ENCODE data around the gene ISG15.
"Not testable (repeated sequence)": the region's sequence is repeated elsewhere in the genome, so short reads cannot be mapped to it uniquely, and the experiment has no call there.

The ISG15 gene

DNA sequence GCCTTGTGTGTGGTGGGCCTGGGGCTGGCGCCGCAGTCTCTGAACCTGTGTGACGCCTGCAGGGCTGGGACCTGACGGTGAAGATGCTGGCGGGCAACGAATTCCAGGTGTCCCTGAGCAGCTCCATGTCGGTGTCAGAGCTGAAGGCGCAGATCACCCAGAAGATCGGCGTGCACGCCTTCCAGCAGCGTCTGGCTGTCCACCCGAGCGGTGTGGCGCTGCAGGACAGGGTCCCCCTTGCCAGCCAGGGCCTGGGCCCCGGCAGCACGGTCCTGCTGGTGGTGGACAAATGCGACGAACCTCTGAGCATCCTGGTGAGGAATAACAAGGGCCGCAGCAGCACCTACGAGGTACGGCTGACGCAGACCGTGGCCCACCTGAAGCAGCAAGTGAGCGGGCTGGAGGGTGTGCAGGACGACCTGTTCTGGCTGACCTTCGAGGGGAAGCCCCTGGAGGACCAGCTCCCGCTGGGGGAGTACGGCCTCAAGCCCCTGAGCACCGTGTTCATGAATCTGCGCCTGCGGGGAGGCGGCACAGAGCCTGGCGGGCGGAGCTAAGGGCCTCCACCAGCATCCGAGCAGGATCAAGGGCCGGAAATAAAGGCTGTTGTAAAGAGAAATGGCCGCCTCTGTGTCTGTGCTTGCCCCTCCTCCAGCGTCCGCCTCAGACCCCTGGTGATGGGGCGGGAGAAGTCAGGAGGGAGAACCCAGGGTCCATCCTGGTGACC lies 788 bp downstream of the ISG15 start:
- DNase-seq, result no peak

DNA sequence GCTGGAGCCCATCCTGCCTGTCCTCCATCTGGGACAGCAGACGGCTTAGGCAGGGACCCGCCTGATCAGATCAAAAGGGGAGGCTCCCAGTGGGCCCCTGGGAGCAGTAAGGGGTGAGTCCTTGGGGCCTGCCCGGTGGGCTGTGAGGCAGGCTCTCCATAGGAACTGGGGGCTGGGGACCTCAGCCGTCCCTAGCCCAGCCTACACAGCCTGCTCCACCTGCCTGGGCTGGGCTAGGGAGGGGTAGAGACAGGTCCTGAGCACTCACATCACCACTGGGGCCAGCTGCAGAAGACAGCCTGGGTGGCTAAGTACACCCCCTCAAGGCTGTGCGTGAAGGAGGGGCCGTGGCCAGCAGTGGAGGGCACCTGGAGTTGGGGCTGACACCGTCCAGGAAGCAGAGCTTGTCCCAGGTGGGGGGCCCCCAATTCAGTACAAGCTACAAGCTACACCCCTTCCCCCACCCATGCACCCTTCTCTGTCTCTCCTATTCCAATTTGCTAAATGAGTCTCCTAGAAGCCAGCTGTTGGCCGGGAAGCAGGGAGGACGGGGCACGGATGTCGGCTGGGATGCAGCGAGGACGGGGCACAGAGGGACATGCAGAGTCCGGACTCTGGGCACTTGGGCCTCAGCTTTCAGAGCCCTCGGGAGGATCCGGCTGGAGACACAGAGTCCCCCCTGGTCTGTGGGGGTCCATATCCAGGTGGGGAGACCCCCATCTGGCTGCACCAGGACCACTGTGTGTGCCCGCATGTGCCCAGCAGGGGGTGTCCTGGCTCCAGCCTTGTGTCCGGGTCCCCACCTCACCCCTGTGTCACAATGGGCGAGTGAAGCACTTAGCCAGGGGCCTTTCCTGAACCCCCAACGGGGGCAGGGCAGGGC lies 1.7 kb downstream of the ISG15 start:
- DNase-seq, result no peak

DNA sequence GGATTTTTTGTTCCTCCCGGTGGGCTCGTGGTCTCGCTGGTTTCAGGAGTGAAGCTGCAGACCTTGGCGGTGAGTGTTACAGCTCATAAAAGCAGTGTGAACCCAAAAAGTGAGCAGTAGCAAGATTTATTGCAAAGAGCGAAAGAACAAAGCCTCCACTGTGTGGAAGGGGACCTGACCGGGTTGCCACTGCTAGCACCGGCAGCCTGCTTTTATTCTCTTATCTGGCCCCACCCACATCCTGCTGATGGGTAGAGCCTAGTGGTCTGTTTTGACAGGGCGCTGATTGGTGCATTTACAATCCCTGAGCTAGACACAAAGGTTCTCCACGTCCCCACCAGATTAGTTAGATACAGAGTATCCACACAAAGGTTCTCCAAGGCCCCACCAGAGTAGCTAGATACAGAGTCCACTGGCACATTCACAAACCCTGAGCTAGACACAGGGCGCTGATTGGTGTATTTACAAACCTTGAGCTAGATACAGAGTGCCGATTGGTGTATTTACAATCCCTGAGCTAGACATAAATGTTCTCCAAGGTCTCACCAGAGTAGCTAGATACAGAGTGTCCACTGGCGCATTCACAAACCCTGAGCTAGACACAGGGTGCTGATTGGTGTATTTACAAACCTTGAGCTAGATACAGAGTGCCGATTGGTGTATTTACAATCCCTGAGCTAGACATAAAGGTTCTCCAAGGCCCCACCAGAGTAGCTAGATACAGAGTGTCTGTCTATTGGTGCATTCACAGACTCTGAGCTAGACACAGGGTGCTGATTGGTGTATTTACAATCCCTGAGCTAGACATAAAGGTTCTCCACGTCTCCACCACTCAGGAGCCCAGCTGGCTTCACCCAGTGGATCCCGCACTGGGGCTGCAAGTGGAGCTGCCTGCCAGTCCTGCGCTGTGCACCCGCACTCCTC lies 4.4 kb downstream of the ISG15 start:
- DNase-seq, result not testable (repeated sequence)

DNA sequence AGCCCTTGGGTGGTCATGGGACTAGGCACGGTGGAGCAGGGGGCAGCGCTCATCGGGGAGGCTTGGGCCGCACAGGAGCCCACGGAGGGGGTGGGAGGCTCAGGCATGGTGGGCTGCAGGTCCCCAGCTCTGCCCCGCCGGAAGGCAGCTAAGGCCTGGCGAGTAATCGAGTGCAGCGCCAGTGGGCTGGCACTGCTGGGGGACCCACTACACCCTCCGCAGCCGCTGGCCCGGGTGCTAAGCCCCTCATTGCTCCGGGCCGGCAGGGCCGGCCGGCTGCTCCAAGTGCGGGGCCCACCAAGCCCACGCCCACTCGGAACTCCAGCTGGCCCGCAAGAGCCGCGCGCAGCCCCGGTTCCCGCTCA lies 5.0 kb downstream of the ISG15 start:
- DNase-seq, result not testable (repeated sequence)

DNA sequence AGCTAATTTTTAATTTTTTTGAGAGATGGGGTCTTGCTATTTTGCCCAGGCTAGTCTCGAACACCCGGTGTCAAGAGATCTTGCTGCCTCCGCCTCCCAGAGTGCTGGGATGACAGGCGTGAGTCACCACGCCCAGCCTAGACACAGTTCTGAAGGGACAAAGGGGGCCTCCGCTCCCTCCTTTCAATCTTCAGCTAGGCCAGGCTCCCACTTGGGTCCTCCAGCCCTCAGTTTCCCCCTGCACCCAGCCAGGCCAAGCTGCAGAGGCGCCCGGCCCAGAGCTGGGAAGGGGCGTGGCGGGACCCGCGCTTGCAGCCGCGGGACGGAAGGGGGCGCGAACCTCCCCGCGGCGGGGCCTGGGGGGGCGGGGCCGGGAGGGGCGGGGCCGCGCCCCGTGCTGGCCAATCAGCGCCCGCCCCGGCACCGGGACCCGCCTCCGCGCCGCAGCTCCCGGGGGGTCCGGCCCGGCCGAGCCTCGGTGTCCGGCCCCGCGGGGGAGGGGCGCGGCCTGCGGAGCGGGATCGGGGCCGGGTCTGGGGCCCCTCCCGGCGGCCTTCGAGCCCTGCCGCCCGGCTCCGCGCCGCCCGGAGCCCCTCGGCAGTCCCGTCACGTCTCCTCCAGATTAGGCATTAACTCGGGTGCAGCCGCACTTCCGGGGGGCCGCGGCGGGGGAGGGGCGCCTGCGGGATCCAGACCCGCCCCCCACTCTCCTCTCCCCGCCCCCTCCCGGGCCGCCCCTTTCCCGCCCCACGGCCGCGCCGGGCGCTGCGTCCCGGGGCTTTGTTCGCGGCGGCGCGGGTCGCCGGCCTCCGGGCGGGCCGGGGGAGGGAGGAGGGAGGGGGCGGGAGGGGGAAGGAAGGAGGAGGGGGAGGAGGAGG lies 6.1 kb downstream of the ISG15 start:
- no peak for DNase-seq

DNA sequence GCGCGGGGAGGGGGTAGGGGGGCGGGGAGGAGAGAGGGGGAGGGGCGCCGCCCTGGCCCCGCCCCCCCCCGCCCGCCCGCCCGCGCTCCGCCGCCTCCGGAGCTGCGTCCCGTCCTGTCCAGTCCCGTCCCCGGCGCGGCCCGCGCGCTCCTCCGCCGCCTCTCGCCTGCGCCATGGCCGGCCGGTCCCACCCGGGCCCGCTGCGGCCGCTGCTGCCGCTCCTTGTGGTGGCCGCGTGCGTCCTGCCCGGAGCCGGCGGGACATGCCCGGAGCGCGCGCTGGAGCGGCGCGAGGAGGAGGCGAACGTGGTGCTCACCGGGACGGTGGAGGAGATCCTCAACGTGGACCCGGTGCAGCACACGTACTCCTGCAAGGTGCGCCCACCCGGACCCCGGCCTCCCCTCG lies 6.7 kb downstream of the ISG15 start, which contains the start of gene AGRN:
TSS of gene AGRN (plus strand) at position 121 of the 405 bp plus-strand sequence. CDS start at position 174, 53 bp downstream.
- DNase-seq, result no peak

DNA sequence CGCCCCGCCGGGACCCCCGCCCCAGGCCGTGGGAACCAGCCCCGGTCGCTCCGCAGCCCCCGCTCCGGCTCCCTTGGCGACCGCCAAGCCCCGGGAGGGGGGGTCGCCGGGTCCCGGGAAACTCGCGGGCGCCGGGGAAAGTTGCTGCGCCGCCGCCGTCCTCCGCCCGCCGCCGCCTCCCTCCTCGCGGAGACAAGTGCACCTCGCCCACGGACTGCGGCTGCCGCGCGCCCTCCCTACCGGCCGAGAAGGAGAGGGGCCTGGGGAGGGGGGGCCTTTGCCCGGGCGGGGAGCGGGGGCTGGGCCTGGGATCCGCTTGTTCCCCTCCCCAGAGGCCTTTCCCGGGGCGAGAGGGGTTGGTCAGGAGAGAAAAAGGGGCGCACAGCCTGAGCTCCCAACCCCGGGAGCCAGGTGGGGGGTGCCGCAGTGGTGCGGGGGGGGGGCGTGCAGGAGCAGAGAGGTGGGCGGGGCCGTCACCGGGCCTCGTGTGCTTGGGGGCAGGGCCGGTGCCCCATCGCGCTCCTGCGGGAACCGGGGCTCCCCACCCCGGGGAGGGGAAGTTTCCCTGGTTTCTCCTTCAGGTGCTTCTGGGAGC lies 7.2 kb downstream of the ISG15 start:
- no peak for DNase-seq

DNA sequence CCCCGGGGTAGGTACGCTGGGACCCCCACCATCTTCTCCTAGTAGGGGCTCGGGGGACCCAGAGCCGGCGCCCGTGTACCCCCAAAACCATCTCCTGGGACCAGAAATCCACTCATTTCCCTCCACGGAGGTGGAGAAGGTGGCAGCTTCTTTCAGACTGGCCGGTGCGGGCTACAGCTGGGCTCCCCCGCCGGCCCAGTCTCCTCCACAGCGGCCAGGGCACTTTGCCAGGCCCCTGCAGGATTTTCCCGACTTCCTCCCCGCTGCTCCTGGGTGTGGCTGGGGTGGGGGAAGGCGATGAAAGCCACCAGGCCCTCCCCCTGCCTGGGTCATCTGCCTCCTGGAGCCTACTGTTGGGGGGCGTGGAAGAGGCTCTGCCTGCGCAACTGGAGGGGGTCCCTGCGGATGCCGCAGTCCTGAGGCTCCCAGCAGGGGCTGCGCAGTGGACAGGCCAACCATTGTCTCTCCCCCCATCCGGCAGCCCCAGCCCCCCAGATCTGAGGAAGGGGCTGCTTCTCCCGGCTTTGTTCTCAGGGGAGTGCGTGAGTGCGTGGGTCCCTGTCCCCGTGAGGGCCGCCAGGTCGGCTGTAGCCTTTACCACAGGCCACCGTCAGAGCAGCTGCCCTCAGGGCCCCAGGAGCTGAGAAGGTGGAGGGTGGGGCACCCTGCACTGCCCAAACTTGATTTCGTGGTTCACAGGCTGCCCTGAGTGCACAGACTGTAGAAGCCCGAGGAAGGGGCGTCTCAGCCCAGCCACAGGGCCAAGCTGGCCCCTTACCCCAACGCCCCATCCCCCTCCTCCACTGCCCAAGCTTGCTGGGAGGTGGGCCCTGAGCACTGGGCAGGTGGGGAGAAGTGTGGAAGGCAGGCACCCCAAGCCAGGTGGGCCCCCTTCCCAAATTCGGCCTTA lies 8.0 kb downstream of the ISG15 start:
- DNase-seq, result no peak

DNA sequence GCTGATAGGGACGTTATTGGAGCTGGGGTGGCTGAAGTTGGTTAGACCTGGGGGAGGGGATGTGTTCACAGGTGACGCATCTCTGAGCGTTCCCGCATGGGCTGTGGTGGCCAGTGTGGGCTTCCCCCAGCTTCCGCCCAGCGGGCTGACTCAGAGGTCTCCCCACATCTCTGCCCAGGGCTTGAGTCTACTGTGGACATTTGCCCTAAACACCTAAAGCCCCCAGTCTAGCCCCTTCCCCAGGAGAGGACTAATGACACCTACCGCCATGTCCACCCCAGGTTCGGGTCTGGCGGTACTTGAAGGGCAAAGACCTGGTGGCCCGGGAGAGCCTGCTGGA lies 8.6 kb downstream of the ISG15 start:
- no peak for DNase-seq

DNA sequence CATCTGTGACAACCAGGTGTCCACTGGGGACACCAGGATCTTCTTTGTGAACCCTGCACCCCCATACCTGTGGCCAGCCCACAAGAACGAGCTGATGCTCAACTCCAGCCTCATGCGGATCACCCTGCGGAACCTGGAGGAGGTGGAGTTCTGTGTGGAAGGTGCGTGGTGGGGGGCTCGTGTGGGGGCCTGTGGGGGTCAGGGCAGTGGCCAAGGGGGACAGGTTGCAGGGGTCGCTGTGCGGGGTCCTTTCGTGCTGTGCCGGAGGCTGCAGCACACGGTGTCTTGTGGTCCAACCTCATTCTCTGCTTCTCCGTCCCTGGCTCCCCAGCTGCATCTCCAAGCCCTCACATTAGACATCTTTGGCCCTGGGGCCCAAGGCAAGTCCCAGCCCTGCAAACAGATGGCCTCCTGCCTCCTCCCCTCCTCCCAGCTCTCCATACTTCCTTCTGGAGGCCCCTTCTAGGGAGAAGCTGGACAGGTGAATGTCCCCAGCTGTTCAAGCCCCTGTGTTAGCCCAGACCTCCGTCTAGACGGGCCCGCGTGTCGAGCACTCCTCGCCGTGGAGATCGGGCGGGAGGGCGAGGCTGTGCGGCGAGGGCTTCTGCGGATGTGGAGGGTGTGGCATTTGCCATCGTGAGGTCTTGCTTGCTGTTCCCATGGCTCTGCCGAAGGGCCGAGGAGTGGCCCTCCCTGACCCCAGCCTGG lies 9.2 kb downstream of the ISG15 start:
- DNase-seq, result no peak

DNA sequence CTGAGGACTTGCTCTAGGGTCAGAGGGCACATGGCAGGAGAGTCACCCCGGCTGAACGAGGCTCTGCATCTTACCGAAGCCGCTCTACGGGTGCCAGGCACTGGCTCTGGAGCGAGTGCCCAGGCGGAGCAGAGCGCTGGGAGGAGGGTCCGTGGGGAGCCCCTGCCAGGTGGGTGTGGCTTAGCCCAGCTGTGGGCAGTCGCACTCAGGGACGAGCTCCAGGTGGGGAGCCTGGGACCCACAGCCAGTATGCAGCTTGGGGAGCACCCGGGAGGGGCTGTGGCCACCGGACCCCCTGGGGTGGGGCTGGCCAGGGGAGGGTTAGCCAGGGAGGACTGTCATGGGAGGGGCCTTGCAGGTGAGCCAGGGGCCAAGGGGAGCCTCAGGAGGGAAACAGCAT lies 10.4 kb downstream of the ISG15 start:
- DNase-seq, result no peak

DNA sequence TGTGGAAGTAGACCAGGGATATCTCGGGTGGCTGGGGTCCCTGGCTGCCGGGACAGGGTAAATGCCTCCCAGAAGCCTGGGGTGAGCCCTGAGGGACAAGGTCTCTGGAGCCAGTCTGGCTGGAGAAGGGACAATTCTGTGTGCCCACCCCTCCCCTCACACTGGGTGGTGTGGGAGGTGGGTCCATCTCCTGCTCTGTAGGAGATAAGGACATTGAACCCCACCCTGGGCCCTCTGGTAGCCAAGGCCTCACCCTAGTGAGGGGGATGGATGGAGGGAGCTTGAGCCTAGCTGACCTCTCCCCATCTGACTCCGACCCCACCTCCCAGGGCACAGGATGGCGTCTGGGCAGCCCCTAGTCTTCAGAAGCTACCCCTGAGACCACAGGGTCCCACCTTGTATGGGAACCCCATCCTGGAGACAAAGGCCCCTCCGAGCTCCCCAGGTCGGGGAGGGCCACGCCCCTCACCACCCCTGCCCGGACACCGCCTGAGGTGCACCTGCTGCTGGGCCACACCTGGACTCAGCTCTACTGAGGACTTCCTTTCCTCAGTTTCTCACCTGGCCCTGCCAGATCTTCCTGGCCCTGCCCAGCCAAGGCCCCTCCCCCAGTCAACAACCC lies 11.0 kb downstream of the ISG15 start:
- no peak for DNase-seq

DNA sequence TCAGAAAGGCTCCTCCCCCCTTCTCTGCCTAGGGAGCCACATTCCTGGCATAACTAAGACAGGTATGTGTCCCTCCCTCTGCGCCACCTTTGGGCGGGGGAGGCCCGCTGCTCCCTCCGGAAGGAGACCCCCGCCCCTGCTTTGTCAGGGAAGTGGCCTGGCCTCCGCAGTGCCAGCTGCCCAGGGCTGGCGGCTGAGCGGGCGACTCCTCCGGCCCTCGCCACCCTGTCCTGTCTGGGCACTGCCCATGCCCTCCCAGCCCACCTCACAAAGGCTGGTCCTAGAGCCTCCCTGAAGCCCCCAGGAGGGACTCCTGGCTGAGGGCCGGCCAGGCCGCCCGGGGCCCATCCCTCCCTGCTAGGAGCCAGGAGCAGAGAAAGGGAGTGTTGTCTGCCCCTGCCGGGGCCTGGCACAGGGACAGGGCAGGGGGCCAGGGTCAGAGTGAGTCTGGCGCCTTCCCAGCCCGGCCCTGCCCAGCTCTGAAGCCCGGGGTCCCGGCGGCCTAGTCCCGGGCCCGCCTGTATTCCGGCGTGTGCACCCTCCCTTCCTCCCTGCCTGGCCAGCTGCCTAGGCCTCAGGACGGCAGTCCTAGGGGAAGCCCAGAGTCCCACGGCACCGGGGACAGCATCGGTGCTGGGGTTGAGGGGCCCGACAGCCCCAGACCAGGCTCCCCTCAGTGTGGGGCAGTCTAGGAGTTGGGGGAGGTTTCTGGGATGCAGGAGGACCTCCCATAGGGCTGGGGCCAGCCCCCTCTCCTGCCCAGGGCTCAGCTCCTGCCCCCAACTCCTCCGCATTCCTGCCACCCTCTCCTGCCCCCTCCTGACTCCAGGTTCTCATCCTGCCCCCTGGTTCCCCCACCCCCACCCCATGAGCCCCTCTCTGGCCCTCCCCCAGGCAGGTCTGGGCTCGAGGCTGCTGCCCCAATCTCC lies 11.7 kb downstream of the ISG15 start:
- no peak for DNase-seq

DNA sequence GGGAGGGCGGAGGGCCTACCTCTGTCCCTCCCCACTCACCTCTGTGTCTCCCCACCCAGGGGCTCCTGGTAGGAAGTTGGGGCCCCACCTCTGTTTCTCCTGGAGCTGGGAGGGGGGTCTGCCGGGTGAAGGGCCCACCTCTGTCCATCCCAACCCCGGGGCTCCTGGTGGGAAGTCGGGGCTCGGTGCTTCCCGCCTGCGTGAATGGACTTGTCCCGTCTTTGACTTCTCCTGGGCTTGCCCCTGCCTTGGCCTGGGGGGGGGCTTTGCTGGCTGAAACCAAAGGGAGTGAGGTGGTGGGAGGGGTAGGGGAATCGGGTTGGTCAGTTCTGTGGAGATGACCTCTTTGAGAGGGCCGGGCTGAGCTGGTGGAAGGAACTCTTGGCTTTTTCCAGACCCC lies 12.4 kb downstream of the ISG15 start:
- no peak for DNase-seq

DNA sequence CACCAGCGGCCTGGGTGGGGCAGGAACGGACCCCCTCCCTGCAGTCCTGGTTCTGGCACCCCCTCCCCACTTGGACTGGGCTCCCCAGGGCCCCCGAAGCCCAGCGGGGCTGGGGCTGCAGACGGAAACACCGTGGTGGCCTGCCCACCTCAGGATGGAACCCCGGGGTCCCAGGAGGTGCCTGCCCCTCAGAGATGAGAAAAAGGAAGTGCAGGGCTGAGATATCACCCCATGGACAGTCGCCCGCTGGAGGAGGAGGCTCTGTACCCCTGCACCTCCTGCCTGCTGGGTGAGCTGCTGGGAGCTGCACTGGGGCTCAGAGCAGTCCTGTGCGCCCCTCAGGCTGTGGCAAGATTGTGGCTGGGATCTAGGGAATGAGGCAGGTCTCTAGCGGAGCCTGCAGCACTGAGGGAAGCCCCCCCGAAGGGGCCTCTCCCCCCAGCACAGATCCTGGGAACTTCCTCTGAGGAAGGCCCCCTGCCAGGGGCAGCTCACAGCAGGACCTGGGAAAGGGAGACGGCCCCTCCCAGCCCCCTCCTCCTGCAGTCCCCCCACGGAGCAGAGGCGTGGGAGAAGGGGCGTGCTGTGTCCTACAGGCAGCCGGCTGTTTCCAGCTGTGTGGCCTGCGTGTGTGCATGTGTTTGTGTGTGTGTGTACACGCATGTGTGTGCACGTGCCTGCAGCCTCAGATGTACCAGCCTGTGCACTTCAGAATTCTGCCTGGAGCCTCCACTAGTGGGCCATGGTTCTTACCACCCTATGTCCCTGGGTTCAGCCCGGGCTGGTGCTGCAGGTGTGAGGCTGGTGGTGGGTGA lies 13.5 kb downstream of the ISG15 start:
- no peak for DNase-seq

DNA sequence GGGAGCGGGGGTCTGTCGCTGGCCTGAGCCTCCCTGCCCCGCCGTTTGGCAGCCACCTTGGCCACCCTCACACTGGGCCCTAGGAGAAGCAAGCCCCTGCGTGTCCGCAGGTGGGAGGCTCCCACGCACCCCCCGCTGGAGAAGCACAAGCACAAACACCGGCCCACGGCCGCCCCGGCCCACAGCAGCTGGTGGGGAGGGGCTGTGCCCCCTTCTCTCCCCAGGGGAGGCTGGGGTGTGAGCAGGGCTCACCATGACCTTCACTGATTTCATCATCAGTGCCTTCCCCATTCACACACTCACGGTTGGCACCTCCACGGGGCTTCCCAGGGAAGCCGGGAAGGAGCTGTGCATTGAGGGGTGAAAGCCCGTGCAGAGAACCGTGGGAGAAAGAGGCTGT lies 14.5 kb downstream of the ISG15 start:
- no peak for DNase-seq

DNA sequence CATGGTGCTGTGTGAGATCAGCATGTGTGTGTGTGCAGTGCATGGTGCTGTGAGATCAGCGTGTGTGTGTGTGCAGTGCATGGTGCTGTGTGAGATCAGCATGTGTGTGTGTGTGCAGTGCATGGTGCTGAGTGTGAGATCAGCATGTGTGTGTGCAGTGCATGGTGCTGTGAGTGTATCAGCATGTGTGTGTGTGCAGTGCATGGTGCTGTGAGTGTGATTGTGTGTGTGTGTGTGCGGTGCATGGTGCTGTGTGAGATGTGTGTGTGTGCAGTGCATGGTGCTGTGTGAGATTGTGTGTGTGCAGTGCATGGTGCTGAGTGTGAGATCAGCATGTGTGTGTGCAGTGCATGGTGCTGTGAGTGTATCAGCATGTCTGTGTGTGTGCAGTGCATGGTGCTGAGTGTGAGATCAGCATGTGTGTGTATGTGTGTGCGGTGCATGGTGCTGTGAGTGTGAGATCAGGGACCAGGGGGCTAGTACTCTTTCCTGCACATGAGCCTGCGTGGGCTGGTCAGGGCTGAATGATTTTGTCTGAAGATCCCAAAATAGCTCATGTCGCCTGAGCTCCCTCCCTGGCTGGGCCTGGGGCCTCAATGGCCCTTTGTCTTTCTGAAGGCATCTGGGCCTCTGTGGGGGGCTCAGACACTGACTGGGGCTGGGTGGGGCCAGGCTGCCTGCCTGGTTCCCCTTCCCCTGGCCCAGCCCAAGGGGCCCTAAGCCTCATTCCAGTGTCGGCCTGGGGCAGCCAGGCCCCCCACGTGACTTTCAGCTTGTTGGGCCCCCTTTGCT lies 17.8 kb downstream of the ISG15 start:
- DNase-seq, result not testable (repeated sequence)

Data from NCI-H2029 treated with DMSO at 0.1 percent for 48 hours (cell line).